PC-9 (cell line): ENCODE results near the gene PIEZO2.

Experiments used
- EZH2 ChIP-seq: fragments of 200-600 bp; sonication (generic); IDR thresholded peaks from 2 replicates; pipeline ENCODE4 v1.8.0; 2017; ENCODE audit warnings: antibody characterized with exemption, low read depth
- TF ChIP-seq, protein P1 (sequence below): fragments of 200-600 bp; sonication (generic); conservative IDR thresholded peaks from 2 replicates; pipeline ENCODE4 v1.6.1; 2017; ENCODE audit warnings: mixed run types, antibody characterized with exemption, mild to moderate bottlenecking, moderate library complexity

DNA sequence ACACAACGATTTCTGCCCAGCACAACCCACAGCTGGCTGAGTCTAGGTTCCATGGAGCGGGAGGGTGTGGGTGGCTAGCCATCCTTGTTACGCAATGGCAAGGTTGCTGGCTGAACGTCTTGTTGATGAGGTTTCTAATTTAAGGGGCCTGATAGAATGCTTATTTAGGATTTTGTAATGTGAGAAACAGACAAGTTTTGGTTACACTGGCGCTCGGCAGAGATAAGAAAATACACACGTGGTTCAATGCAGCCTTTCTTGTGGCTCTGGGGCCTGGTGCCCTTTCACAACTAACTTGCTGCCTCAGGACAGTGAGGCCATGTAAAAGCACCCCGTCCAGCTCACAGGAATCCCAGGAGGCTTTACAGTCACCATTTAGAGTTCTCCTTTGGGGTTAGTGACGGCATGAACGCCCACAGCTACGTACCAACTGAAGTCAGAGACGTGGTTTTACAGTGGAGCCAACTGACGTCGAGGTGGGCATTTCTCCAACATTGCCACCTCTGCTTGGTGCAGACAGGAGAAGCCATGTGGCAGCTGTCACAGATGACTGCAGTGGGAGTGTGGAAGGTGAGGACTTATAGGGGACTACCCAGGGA, 29.7 kb upstream of the PIEZO2 start:
- TF ChIP-seq, protein P1, sequence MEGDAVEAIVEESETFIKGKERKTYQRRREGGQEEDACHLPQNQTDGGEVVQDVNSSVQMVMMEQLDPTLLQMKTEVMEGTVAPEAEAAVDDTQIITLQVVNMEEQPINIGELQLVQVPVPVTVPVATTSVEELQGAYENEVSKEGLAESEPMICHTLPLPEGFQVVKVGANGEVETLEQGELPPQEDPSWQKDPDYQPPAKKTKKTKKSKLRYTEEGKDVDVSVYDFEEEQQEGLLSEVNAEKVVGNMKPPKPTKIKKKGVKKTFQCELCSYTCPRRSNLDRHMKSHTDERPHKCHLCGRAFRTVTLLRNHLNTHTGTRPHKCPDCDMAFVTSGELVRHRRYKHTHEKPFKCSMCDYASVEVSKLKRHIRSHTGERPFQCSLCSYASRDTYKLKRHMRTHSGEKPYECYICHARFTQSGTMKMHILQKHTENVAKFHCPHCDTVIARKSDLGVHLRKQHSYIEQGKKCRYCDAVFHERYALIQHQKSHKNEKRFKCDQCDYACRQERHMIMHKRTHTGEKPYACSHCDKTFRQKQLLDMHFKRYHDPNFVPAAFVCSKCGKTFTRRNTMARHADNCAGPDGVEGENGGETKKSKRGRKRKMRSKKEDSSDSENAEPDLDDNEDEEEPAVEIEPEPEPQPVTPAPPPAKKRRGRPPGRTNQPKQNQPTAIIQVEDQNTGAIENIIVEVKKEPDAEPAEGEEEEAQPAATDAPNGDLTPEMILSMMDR = no peak
- TF ChIP-seq EZH2 = no peak
